ENCODE data around the gene ABCF2.

Gene ABCF2

GRCh38 chr7:151226875-151227782, at the start of gene ABCF2:
TSS of gene ABCF2 (minus strand) at chr7:151227205. CDS start at chr7:151226458, 747 bp downstream.
- peak; percentile 99 for DNase-seq (ENCODE audit: low read depth)

- DNase-seq (ENCODE audit: low read depth) = no peak
These were observed 49.0 kb upstream of the ABCF2 start for GRCh38 chr7:151275813-151276577.

- DNase-seq (ENCODE audit: low read depth) = no peak
These were observed 48.2 kb upstream of the ABCF2 start for GRCh38 chr7:151274936-151275812.

DNA sequence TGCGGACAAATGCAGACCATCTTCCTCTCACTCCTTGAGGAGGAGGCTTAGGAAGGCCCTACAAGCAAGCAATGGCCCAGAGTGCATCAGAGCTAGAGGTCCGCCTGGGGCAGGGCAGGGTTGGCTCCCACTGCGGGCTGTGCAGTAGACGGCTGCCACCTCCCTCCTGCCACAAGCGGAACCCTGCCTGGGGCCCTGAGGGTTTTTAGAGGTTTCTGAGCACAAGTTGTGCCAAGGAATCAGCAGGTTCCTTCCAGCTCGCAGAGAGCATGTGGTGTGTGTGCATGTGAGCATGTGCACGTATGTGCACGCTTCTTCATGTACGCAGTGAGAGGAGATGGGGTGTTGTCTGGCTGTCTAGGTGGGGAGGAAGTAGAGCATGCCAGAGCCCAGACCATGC, 47.4 kb upstream of the ABCF2 start:
- no peak for DNase-seq (ENCODE audit: low read depth)

DNA sequence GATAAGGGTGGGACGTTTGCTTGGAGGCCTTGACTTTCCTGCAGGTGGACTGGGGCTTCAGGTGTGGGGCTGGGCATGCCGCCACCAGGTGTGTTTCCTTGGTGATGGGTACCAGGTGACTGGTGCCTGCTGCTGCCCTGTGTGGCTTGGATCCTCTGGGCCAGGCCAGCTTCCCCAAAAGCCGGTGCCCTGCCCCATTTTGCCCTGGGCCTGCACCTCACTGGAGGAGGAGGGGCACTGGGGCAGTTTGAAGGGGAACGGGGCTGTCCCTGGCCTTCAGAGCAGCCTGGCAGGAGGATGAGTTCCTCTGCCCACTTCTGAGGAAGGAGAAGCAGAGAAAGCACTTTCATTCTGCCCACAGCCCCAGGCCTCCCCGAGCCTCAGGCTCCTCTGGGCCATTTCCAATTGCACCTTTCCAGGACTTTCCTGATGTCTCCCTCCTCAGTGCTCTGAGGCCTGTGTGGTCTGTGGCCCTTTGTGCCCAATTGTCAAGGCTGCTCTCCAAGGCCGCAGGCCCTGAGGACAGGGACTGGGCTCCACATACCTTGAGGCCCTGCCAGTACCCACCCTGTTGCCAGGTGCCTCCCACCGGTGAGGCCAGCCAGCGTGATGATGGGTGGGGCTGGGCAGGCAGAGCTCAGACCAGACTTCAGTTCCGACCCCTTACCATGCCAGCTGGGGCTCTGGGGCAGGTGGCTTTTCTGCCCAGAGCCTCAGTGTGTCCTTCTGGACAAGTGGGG, 46.8 kb upstream of the ABCF2 start:
- DNase-seq (ENCODE audit: low read depth) = no peak

GRCh38 chr7:151272877-151273276, 45.9 kb upstream of the ABCF2 start:
- DNase-seq (ENCODE audit: low read depth) = no peak

- DNase-seq (ENCODE audit: low read depth) = no peak
These were observed 45.4 kb upstream of the ABCF2 start for GRCh38 chr7:151272405-151272804.

DNA sequence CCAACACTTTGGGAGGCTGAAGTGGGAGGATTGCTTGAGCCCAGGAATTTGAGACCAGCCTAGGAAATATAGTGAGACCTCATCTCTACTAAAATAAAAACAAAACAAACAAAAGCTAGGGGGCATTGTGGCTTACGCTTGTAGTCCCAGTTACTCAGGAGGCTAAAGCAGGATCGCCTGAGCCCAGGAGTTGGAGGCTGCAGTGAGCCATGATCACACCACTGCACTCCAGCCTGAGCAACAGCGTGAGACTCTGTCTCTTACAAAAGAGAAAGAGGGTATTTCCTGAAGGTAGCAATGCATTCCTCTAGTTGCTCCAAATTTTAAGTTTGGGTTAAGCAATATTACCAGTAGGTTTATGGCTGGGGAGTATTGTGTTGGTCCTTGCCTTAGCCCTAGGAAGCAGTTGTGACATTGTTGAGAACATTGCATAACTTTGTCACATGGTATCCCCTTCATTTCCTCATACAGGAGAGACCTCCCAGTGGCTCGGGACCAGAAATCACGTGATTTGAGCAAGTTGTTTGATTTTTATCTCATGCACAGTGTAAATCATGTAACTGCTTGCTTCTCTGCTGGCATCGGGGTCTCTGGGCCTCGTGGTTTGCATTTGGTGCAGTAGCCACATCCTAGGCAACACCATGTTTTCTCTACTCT, 44.8 kb upstream of the ABCF2 start:
- DNase-seq (ENCODE audit: low read depth) = peak; percentile 25

DNA sequence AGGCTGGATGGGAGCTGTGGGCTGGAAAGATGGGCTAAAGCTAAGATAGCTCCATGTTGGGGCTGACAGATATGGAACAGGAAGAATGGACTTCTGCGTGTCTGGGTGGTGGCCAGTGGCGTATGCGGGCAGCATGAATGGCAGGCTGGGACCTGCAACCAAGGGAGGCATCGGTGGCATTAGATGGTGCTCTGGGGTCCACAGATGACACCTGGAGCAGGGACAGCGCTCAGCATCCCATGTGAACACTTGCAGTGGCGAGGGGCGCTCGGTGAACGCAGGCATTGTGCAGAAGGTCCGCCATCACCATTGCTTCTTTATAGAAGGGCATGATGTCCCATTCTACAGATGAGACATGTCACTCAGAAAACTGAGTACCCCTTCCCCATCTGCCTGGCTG, 42.5 kb upstream of the ABCF2 start:
- DNase-seq (ENCODE audit: low read depth) = no peak

- DNase-seq (ENCODE audit: low read depth) = no peak
These were observed 38.4 kb upstream of the ABCF2 start for GRCh38 chr7:151265351-151265931.

DNA sequence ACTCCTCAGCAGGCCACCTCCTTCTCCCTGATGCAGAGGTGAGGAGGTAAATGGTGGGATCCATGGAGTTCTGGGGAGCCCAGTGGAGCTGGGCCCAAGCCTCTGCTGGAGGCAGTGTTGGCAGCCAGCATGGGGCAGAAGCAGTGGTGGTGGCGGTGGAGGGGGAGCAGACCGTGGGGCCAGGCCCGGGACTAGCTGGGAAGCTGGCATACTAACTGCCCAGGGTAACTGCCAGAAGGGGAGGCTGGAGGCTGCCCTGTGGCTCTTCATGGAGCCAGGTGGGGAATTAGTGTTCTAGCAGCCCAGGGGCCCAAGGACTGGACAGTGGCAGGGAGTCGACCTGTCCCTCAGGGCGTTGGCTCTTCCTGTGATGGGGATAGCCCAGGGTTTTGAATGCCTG, 37.6 kb upstream of the ABCF2 start:
- DNase-seq (ENCODE audit: low read depth) = no peak

GRCh38 chr7:151261529-151261928, 34.5 kb upstream of the ABCF2 start:
- no peak for DNase-seq (ENCODE audit: low read depth)

GRCh38 chr7:151260883-151261282, 33.9 kb upstream of the ABCF2 start:
- no peak for DNase-seq (ENCODE audit: low read depth)

DNA sequence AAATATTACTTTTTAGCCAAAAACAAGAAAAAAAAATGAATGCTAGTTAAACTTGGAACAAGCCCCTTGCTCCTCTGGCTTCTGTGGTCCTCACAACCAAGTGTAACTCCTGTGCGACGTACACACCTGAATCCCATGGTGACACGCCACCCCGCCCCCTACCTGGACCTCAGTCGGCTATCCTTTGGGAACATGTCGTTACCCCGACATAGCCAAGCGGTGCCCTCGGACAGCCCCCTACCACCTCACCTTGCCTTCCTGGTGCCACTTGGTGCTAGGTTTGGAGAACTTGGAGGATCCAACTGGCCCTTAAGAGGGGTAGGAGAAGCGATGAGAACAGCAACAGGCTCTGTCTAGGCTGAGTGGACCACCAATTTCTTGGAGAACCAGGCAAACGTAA, 33.5 kb upstream of the ABCF2 start:
- DNase-seq (ENCODE audit: low read depth) = no peak

DNA sequence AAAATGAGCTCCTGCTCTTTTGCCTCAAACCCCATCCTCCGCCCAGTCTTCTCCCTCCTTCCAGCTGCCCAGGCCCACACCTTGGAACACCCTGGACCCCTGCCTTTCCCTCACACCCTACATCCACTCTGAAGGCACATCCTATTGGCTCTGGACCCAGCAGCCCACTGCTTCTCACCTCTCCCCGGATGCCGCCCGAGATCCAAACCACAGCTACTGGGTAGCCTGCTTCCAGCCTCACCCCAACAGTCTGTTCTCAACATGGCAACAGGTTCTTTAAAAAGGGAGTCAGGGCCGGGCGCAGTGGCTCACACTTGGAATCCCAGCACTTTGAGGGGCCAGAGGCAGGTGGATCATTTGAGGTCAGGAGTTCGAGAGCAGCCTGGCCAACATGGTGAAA, 31.0 kb upstream of the ABCF2 start:
- DNase-seq (ENCODE audit: low read depth) = no peak

DNA sequence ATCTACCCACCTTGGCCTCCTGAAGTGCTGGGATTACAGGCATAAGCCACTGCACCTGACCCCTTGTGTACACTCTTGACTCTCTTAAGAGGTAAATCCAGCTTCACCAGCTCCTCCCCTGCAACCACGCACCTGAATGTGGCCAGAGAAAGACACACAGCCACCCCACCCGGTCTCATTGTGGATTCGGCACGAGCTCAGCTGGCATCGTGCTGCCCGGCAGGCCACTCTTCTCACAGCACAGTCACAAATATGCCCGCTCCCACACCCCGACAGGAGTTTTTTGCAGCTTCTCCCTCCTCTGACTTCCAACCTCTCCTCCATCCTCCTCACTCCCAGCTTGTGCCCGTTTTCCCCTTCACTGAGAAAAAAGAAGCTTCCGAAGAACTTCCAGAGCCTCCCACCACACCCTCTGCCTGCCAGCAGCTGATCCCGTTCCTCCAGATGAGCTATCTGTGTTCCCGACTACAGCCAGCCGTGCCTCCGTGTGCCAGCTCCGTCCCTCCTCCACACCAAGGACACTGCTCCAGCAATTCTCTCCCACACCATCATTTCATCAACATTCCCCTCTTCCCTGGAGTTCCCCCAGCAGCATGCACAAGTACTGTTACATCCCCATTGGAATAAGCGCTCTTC, 29.5 kb upstream of the ABCF2 start:
- DNase-seq (ENCODE audit: low read depth) = no peak

DNA sequence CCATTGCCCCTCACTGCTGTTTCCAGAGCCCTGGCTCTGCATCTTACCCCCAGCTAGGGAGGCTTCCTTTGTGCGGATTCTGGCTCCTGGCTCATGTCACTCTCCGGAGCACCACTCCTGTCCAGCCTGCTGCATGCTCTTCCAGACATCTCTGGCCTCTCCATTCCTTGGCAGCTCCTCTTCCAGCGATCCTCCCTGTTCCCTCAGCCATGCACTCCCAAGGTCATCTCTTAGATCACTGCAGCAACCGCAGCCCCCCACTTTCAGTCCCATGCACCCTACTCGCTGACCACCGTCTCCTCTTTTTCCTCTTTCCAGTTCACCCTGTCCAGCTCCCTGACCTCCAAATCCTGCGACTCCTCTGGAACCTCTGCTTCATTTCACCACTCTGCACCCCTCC, 28.4 kb upstream of the ABCF2 start:
- DNase-seq (ENCODE audit: low read depth) = no peak

- DNase-seq (ENCODE audit: low read depth) = no peak
These were observed 27.8 kb upstream of the ABCF2 start for GRCh38 chr7:151254851-151255250.

DNA sequence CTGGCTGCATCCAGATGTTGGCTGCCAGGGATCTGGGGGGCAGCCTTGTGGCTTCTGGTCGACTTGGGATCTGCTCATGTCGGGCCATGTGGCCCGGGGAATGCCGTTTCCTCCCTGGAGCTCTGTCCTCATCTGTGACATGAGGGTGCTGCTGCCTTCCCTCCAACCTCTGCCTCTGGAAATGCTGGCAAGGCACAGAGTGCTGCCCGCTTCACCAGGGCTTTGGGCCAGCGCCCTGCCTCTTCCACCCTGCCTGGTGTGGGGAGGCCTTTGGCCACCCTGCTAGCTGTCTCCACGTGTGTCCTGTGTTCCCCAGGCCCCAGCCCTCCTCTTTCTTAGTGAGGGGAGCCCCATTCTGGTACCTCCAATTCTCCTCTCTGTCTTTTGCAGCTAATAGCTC, 27.3 kb upstream of the ABCF2 start:
- DNase-seq (ENCODE audit: low read depth) = no peak

Measured in stromal cell of bone marrow (primary cell).